Gastroesophageal sphincter (tissue), 4 donors: ENCODE measurements around the gene MED8. TPM values are rescaled to one million over a fixed set of nuclear protein-coding genes. Genes with fewer than 3 reads are reported as not detected.

Source experiments
- ATAC-seq: fragments of 150-250 bp; one replicate; pipeline ENCODE4 v1.9.1; 2016; ENCODE audit warnings: mild to moderate bottlenecking, moderate library complexity
- H3K27ac ChIP-seq, 4 donors: fragments of 200-600 bp; sonication (generic) in 3 of 4; 1 replicate in 3 of 4; 2 replicates in 1 of 4; pipeline ENCODE4 v1.5.1; 2016 to 2019
- H3K27me3 ChIP-seq: fragments of 200-600 bp; sonication (generic); one replicate; pipeline ENCODE4 v1.5.1; 2019
- H3K36me3 ChIP-seq, 2 donors: fragments of 200-600 bp; sonication (generic); one replicate each; pipeline ENCODE4 v1.5.1; 2019; ENCODE audit warnings: control low read depth in 1 of 2
- H3K4me1 ChIP-seq, 3 donors: fragments of 200-600 bp; sonication (generic); 1 replicate in 2 of 3; 2 replicates in 1 of 3; pipeline ENCODE4 v1.5.1; 2016 to 2019; ENCODE audit warnings: control low read depth in 2 of 3
- H3K4me3 ChIP-seq, 2 donors: fragments of 200-600 bp; sonication (generic); one replicate each; pipeline ENCODE4 v1.5.1; 2019; ENCODE audit warnings: mild to moderate bottlenecking in 1 of 2, moderate library complexity in 1 of 2
- H3K9me3 ChIP-seq, 3 donors: fragments of 200-600 bp; sonication (generic); one replicate each; pipeline ENCODE4 v1.5.1; 2017 to 2019; ENCODE audit warnings: control low read depth in 2 of 3
- EP300 ChIP-seq: sonication (generic); formaldehyde crosslinking; IDR thresholded peaks from one replicate; pipeline ENCODE4 v1.6.1; 2017; ENCODE audit warnings: antibody characterized with exemption, mild to moderate bottlenecking
- POLR2A ChIP-seq, 2 donors: fragments of 450-650 bp; IDR thresholded peaks; one replicate each; pipeline ENCODE4 v1.6.1; 2017; ENCODE audit warnings: antibody characterized with exemption in 2 of 2, mild to moderate bottlenecking in 2 of 2, moderate library complexity in 1 of 2
- POLR2AphosphoS5 ChIP-seq: sonication (generic); formaldehyde crosslinking; IDR thresholded peaks from one replicate; pipeline ENCODE4 v1.6.1; 2017; ENCODE audit warnings: antibody characterized with exemption
- WGBS, 2 donors: methylation state at CpG; one replicate each; pipeline ENCODE4 v1.1.5; 2018; ENCODE audit warnings: low coverage in 1 of 2; 5-methylcytosine and 5-hydroxymethylcytosine counted together
- total RNA-seq, 4 donors: library from RNA; depleted of rRNA; stranded (reverse); fragments of >200 nt; gene quantifications; one replicate each; pipeline ENCODE4 v1.1.0, GENCODE V29; 2016
- TF ChIP-seq, protein P1 (sequence below), 4 experiments: fragments of 200-600 bp in 2 of 4; fragments of 450-650 bp in 2 of 4; sonication (generic) in 1 of 4; IDR thresholded peaks; one replicate each; pipeline ENCODE4 v1.5.1; 2017 to 2019; ENCODE audit warnings: antibody characterized with exemption in 4 of 4, mild to moderate bottlenecking in 2 of 4, moderate library complexity in 2 of 4

The MED8 gene
- total RNA-seq, 4 donors from 2014 or later = 31.4 to 41.1 (median 33.6) TPM

DNA sequence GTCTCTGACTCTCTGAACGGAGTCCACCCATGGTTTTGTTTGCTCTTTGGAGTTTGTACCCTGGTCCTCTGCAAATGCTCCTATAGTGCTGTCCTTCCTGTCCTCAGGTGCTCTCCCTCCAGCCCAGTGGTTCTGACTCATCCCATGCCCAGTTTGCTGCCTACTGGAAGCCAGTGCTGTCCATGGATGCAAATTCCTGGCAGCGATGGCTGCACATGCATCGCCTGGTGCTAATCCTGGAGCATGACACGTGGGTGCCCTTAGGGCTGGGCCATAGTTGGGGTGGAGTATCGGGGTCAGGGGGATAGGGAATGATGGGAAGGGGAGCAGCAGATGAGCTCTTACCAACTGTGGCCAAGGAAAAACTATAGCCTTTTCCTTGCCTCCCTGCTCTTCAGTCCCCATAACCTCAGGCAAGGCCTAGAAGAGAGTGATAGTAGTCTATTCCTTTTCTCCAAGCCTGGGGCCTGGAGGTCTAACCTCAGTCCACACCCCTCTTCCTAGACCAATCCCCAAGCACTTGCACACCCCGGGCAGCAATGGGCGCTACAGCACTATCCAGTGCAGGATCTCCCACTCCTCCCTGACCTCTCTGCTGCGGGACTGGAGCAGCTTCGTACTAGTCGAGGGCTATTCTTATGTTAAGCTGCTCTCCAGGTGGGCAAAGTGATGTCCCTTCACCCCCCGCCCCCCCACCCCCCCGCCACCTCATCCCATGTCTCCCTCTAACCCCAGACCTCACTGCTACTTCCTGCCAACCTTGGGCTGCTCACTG is 32.6 kb upstream of the MED8 start:
- TF ChIP-seq POLR2A (IDR thresholded peaks at IDR 0.05) = no peak
- TF ChIP-seq, protein P1, sequence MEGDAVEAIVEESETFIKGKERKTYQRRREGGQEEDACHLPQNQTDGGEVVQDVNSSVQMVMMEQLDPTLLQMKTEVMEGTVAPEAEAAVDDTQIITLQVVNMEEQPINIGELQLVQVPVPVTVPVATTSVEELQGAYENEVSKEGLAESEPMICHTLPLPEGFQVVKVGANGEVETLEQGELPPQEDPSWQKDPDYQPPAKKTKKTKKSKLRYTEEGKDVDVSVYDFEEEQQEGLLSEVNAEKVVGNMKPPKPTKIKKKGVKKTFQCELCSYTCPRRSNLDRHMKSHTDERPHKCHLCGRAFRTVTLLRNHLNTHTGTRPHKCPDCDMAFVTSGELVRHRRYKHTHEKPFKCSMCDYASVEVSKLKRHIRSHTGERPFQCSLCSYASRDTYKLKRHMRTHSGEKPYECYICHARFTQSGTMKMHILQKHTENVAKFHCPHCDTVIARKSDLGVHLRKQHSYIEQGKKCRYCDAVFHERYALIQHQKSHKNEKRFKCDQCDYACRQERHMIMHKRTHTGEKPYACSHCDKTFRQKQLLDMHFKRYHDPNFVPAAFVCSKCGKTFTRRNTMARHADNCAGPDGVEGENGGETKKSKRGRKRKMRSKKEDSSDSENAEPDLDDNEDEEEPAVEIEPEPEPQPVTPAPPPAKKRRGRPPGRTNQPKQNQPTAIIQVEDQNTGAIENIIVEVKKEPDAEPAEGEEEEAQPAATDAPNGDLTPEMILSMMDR (IDR thresholded peaks at IDR 0.05) = no peak
- no peak for TF ChIP-seq POLR2AphosphoS5
- TF ChIP-seq EP300 = no peak
- H3K27ac ChIP-seq = no peak overlapping the region
- no peaks in the 10 kb centered on the region for H3K27me3 ChIP-seq
- no peak for ATAC-seq
- H3K9me3 ChIP-seq = no peaks in the 10 kb centered on the region
- H3K36me3 ChIP-seq = peaks cover 2 to 100% of the 10 kb centered on the region in 2 donors
- WGBS, 2 donors = 82 to 90% methylated on average over 2 to 12 of the region's 12 CpGs
- H3K4me1 ChIP-seq = no peaks in the 10 kb centered on the region
- no peak overlapping the region for H3K4me3 ChIP-seq

DNA sequence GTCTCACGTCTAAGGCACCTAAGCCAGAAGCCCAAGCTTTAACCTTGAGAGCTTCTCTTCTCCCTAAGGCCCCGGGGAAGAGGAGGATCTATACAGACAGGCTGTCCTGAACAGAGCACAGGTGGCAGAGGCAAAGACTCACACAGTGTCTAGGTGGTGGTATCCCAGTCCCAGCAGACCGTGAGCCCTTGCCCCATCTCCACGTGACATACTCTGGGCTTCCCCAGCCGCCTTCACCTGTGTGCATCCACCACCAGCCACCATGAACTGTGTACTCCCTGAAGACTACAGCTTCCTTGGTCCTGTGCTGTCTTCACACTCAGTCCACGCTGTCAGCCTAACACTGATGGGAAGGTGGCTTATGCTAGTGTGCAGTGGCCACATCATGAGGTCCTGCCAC is 31.8 kb upstream of the MED8 start:
- peaks cover 2 to 100% of the 10 kb centered on the region in 2 donors for H3K36me3 ChIP-seq
- no peak overlapping the region for H3K27ac ChIP-seq
- no peak for ATAC-seq
- H3K9me3 ChIP-seq = no peaks in the 10 kb centered on the region
- whole genome bisulfite sequencing, 2 donors = 74 to 83% methylated on average over 1 to 3 of the region's 6 CpGs
- no peak for TF ChIP-seq POLR2AphosphoS5
- TF ChIP-seq, protein P1 (IDR thresholded peaks at IDR 0.05) = no peak
- no peak for TF ChIP-seq EP300
- TF ChIP-seq POLR2A (IDR thresholded peaks at IDR 0.05) = no peak
- no peaks in the 10 kb centered on the region for H3K27me3 ChIP-seq
- no peak overlapping the region for H3K4me3 ChIP-seq
- no peaks in the 10 kb centered on the region for H3K4me1 ChIP-seq

DNA sequence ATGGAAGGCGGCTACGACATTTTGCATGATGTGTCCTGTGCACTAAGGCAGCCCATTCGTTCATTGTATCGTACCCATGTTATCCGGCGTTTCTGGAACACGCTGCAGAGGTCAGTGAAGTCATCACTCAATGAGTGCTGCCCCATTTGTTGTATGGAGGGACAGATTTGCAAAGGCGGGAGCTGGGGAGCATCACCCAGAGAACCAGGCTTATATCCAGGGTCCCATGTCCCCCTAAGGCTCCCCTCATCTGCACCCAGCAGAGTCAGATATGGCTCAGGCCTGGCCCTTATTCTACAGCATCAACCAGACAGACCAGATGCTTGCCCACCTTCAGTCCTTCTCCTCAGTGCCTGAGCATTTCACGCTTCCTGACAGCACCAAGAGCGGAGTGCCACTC is 31.3 kb upstream of the MED8 start:
- TF ChIP-seq POLR2A (IDR thresholded peaks at IDR 0.05) = no peak
- TF ChIP-seq, protein P1 (IDR thresholded peaks at IDR 0.05) = no peak
- TF ChIP-seq POLR2AphosphoS5 = no peak
- TF ChIP-seq EP300 = no peak
- WGBS, 2 donors = 92 to 97% methylated on average over 7 of the region's 10 CpGs
- Histone ChIP-seq H3K36me3 (peaks cover 2 to 100% of the 10 kb centered on the region in 2 donors), H3K4me3 (no peak overlapping the region), H3K9me3 (no peaks in the 10 kb centered on the region), H3K4me1 (no peaks in the 10 kb centered on the region), H3K27me3 (no peaks in the 10 kb centered on the region), H3K27ac (no peak overlapping the region)
- no peak for ATAC-seq

DNA sequence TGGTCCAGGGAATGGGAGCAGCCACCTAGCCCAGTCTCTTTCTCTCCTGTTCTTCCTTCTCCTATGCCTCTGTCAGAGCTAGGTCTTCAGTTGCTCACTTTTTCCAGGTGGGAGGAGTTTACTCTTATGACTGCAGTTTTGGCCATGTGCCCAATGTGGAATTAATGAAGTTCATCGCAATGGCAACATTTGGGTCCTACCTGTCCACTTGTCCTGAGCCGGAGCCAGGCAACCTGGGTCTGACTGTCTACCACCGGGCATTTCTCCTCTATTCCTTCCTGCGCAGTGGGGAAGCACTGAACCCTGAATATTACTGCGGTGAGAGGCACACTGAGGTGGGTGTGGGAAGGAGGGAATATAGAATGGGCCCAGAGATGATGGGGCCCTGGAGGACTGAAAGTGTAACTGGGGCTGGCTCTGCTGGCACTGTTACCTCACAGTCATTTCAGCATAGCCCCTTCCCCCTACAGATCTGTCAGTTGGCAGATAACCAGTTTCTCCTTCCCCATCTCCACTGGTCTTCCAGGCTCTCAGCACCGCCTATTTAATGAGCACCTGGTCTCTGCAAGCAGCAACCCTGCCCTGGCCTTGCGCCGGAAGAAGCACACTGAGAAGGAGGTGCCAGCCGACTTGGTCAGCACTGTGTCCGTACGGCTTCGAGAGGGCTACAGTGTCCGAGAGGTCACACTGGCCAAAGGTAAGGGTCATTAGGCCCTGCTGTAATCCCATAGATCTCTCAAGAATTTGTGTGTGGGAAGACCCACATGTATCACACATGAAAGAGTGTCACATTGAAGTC is 30.2 kb upstream of the MED8 start:
- no peak for ATAC-seq
- peaks cover 2 to 100% of the 10 kb centered on the region in 2 donors for H3K36me3 ChIP-seq
- 81 to 100% methylated on average over 1 to 4 of the region's 13 CpGs for WGBS, 2 donors

More for the DNA sequence above, 30.2 kb upstream of the MED8 start:
- Histone ChIP-seq H3K4me1 (no peaks in the 10 kb centered on the region), H3K9me3 (no peaks in the 10 kb centered on the region), H3K27me3 (no peaks in the 10 kb centered on the region), H3K4me3 (no peak overlapping the region), H3K27ac (no peak overlapping the region)
- no peak for TF ChIP-seq EP300
- no peak for TF ChIP-seq POLR2AphosphoS5
- TF ChIP-seq, protein P1 (IDR thresholded peaks at IDR 0.05) = no peak
- TF ChIP-seq POLR2A (IDR thresholded peaks at IDR 0.05) = no peak
